Neuronal stem cell (in vitro differentiated cells): Measurements from ENCODE around the gene ARHGEF10L.

Source experiments
- DNase-seq: peaks from one replicate; pipeline ENCODE4 v3.0.0-alpha.2; 2013; ENCODE audit warnings: low spot score
- H2AFZ ChIP-seq: one replicate; pipeline ENCODE4 v1.6.1; 2013; ENCODE audit warnings: mild to moderate bottlenecking, low read length, inconsistent platforms
- H2AK5ac ChIP-seq: 2 replicates; pipeline ENCODE4 v1.6.1; 2013; ENCODE audit warnings: low read depth, mild to moderate bottlenecking, inconsistent platforms, low read length, moderate library complexity, mixed read lengths
- H2BK120ac ChIP-seq: 2 replicates; pipeline ENCODE4 v1.6.1; 2013; ENCODE audit warnings: low read depth, mild to moderate bottlenecking, inconsistent platforms, low read length, moderate library complexity, mixed read lengths
- H2BK12ac ChIP-seq: one replicate; pipeline ENCODE4 v1.6.1; 2013; ENCODE audit warnings: low read length, inconsistent platforms
- H2BK15ac ChIP-seq: 2 replicates; pipeline ENCODE4 v1.6.1; 2013; ENCODE audit warnings: mild to moderate bottlenecking, low read length, inconsistent platforms, mixed read lengths
- H2BK5ac ChIP-seq: one replicate; pipeline ENCODE4 v1.6.1; 2013; ENCODE audit warnings: inconsistent platforms, mild to moderate bottlenecking, low read length, moderate library complexity
- H3K14ac ChIP-seq: one replicate; pipeline ENCODE4 v1.6.1; 2013; ENCODE audit warnings: low read length, inconsistent platforms
- H3K18ac ChIP-seq: 2 replicates; pipeline ENCODE4 v1.6.1; 2013; ENCODE audit warnings: low read length, inconsistent platforms
- H3K23ac ChIP-seq: 2 replicates; pipeline ENCODE4 v1.6.1; 2013; ENCODE audit warnings: low read depth, mild to moderate bottlenecking, mixed read lengths, low read length, inconsistent platforms; ENCODE audit not compliant: poor library complexity
- H3K27ac ChIP-seq: replicated peaks from 3 replicates; pipeline ENCODE4 v1.5.1; 2013; ENCODE audit warnings: low read length, inconsistent platforms
- H3K27me3 ChIP-seq, 3 experiments: 2 replicates each; pipeline ENCODE4 v1.6.1; 2013; ENCODE audit warnings: low read length in 3 of 3, mild to moderate bottlenecking in 2 of 3, inconsistent platforms in 1 of 3, low read depth in 1 of 3, mixed read lengths in 1 of 3, moderate library complexity in 1 of 3; ENCODE audit not compliant: control insufficient read depth in 3 of 3, insufficient read depth in 3 of 3
- H3K36me3 ChIP-seq, 2 donors: replicated peaks in 1 of 2; 2 replicates each; pipeline ENCODE4 v1.6.1; 2013; ENCODE audit warnings: low read length in 2 of 2; ENCODE audit not compliant: control insufficient read depth in 2 of 2, insufficient read depth in 2 of 2
- H3K4ac ChIP-seq: 2 replicates; pipeline ENCODE4 v1.6.1; 2013; ENCODE audit warnings: inconsistent platforms, mild to moderate bottlenecking, low read length, moderate library complexity
- H3K4me1 ChIP-seq, 2 donors: 1 replicate in 1 of 2; 2 replicates in 1 of 2; pipeline ENCODE4 v1.6.1; 2013; ENCODE audit warnings: low read length in 2 of 2, low read depth in 1 of 2; ENCODE audit not compliant: control insufficient read depth in 2 of 2, insufficient read depth in 1 of 2
- H3K4me2 ChIP-seq: one replicate; pipeline ENCODE4 v1.6.1; 2013; ENCODE audit warnings: mild to moderate bottlenecking, low read length, inconsistent platforms; ENCODE audit not compliant: insufficient read depth, poor library complexity, severe bottlenecking
- H3K4me3 ChIP-seq, 2 donors: 2 replicates each; pipeline ENCODE4 v1.5.1; 2013; ENCODE audit warnings: low read length in 2 of 2, mild to moderate bottlenecking in 2 of 2, inconsistent platforms in 1 of 2, moderate library complexity in 1 of 2
- H3K79me1 ChIP-seq: one replicate; pipeline ENCODE4 v1.6.1; 2013; ENCODE audit warnings: low read depth, mild to moderate bottlenecking, inconsistent platforms, low read length, moderate library complexity
- H3K9ac ChIP-seq: one replicate; pipeline ENCODE4 v1.6.1; 2013; ENCODE audit warnings: mild to moderate bottlenecking, low read depth, low read length, inconsistent platforms; ENCODE audit not compliant: poor library complexity
- H3K9me3 ChIP-seq, 2 donors: replicated peaks in 1 of 2; 2 replicates each; pipeline versions ENCODE3 to v1.6.1; 2013; ENCODE audit warnings: low read length in 2 of 2, mild to moderate bottlenecking in 2 of 2, inconsistent platforms in 1 of 2, low read depth in 1 of 2, mixed read lengths in 1 of 2, moderate library complexity in 1 of 2; ENCODE audit not compliant: control insufficient read depth in 2 of 2, insufficient read depth in 1 of 2
- H4K8ac ChIP-seq: one replicate; pipeline ENCODE4 v1.6.1; 2013; ENCODE audit warnings: low read depth, mild to moderate bottlenecking, inconsistent platforms, low read length, moderate library complexity
- H4K91ac ChIP-seq: one replicate; pipeline ENCODE4 v1.6.1; 2013; ENCODE audit warnings: low read length, low read depth, mild to moderate bottlenecking, inconsistent platforms; ENCODE audit not compliant: poor library complexity
- WGBS, 2 donors: extraction: QIAGEN DNeasy Blood & Tissue Kit; methylation state at CpG; one replicate each; pipeline ENCODE4 v1.1.7; 2013; ENCODE audit warnings: missing lambda C conversion rate in 2 of 2, mixed read lengths in 1 of 2; ENCODE audit not compliant: insufficient read length in 2 of 2, insufficient replicate concordance in 1 of 2; ENCODE audit errors: extremely low coverage in 2 of 2; 5-methylcytosine and 5-hydroxymethylcytosine counted together

The ARHGEF10L gene

GRCh38 chr1:17653728-17654351 lies 114.3 kb downstream of the ARHGEF10L start:
- no peak overlapping the region for H2BK12ac ChIP-seq
- no peak overlapping the region for H3K4me3 ChIP-seq
- H3K14ac ChIP-seq = no peak overlapping the region
- peak overlapping the region; percentile 32 for H3K18ac ChIP-seq
- H3K36me3 ChIP-seq = peaks cover 15 to 53% of the 10 kb centered on the region in 2 donors
- H3K9me3 ChIP-seq = no peaks in the 10 kb centered on the region
- no peak overlapping the region for H3K4me2 ChIP-seq
- H2BK5ac ChIP-seq = no peak overlapping the region
- no peaks in the 10 kb centered on the region for H3K27me3 ChIP-seq
- H3K4ac ChIP-seq = no peak overlapping the region
- H3K23ac ChIP-seq = peak overlapping the region; percentile 61
- no peak for DNase-seq
- H2BK15ac ChIP-seq = no peak overlapping the region
- no peak overlapping the region for H3K9ac ChIP-seq
- no peak overlapping the region for H2AK5ac ChIP-seq
- H4K91ac ChIP-seq = no peak overlapping the region
- H2AFZ ChIP-seq = no peak overlapping the region
- WGBS, 2 donors = no CpG with 5 or more reads among the region's 9 CpGs
- no peak overlapping the region for H4K8ac ChIP-seq
- H2BK120ac ChIP-seq = no peak overlapping the region
- peaks cover 4 to 6% of the 10 kb centered on the region in 2 donors for H3K4me1 ChIP-seq
- no peaks in the 10 kb centered on the region for H3K79me1 ChIP-seq
- H3K27ac ChIP-seq = no peak overlapping the region

GRCh38 chr1:17654519-17654918 lies 115.0 kb downstream of the ARHGEF10L start:
- Histone ChIP-seq H3K23ac (no peak overlapping the region), H4K91ac (no peak overlapping the region), H2BK15ac (no peak overlapping the region), H4K8ac (no peak overlapping the region), H2BK12ac (no peak overlapping the region), H3K9me3 (no peaks in the 10 kb centered on the region), H2AK5ac (no peak overlapping the region), H3K27ac (no peak overlapping the region), H3K4me3 (no peak overlapping the region), H3K4ac (no peak overlapping the region), H2AFZ (no peak overlapping the region), H3K36me3 (peaks cover 15 to 55% of the 10 kb centered on the region in 2 donors), H2BK5ac (no peak overlapping the region), H2BK120ac (no peak overlapping the region), H3K4me2 (no peak overlapping the region), H3K4me1 (peaks cover 4 to 6% of the 10 kb centered on the region in 2 donors), H3K9ac (no peak overlapping the region), H3K14ac (no peak overlapping the region), H3K79me1 (no peaks in the 10 kb centered on the region), H3K27me3 (no peaks in the 10 kb centered on the region), H3K18ac (no peak overlapping the region)
- no CpG with 5 or more reads among the region's 2 CpGs for WGBS, 2 donors
- no peak for DNase-seq

- H2BK12ac ChIP-seq = no peak overlapping the region
- peaks cover 16 to 57% of the 10 kb centered on the region in 2 donors for H3K36me3 ChIP-seq
- H3K79me1 ChIP-seq = no peaks in the 10 kb centered on the region
- H3K23ac ChIP-seq = no peak overlapping the region
- no peak overlapping the region for H2AK5ac ChIP-seq
- H4K91ac ChIP-seq = no peak overlapping the region
- H4K8ac ChIP-seq = no peak overlapping the region
- no peak overlapping the region for H2BK15ac ChIP-seq
- H3K18ac ChIP-seq = no peak overlapping the region
- no peak overlapping the region for H3K9ac ChIP-seq
- H3K4me2 ChIP-seq = no peak overlapping the region
- no peak overlapping the region for H3K4ac ChIP-seq
- H3K4me3 ChIP-seq = no peak overlapping the region
- no peak overlapping the region for H2BK5ac ChIP-seq
- H3K4me1 ChIP-seq = peaks cover 4 to 6% of the 10 kb centered on the region in 2 donors
- no peaks in the 10 kb centered on the region for H3K9me3 ChIP-seq
- no peak for DNase-seq
- WGBS, 2 donors = no CpG with 5 or more reads among the region's 1 CpG
- no peak overlapping the region for H3K27ac ChIP-seq
- no peak overlapping the region for H3K14ac ChIP-seq
- H2AFZ ChIP-seq = no peak overlapping the region
- no peak overlapping the region for H2BK120ac ChIP-seq
- H3K27me3 ChIP-seq = no peaks in the 10 kb centered on the region
Measured at GRCh38 chr1:17655169-17655568, 115.7 kb downstream of the ARHGEF10L start.

GRCh38 chr1:17655922-17656321 lies 116.4 kb downstream of the ARHGEF10L start:
- H3K4me2 ChIP-seq = no peak overlapping the region
- H2BK15ac ChIP-seq = no peak overlapping the region
- no peak overlapping the region for H3K27ac ChIP-seq
- no peak overlapping the region for H3K4ac ChIP-seq
- no peak overlapping the region for H3K9ac ChIP-seq
- H3K14ac ChIP-seq = no peak overlapping the region
- H3K18ac ChIP-seq = peak overlapping the region; percentile 13
- no peak for DNase-seq
- H3K23ac ChIP-seq = no peak overlapping the region
- H2BK5ac ChIP-seq = no peak overlapping the region
- H3K36me3 ChIP-seq = peaks cover 16 to 57% of the 10 kb centered on the region in 2 donors
- H2AK5ac ChIP-seq = no peak overlapping the region
- no peak overlapping the region for H4K8ac ChIP-seq
- no peaks in the 10 kb centered on the region for H3K79me1 ChIP-seq
- H2BK120ac ChIP-seq = no peak overlapping the region
- no peak overlapping the region for H2BK12ac ChIP-seq
- no peaks in the 10 kb centered on the region for H3K27me3 ChIP-seq
- H3K4me1 ChIP-seq = peaks cover 4 to 6% of the 10 kb centered on the region in 2 donors
- no peak overlapping the region for H3K4me3 ChIP-seq
- no peak overlapping the region for H4K91ac ChIP-seq
- WGBS, 2 donors = no CpG with 5 or more reads among the region's 15 CpGs
- no peaks in the 10 kb centered on the region for H3K9me3 ChIP-seq
- no peak overlapping the region for H2AFZ ChIP-seq
